Measurements from ENCODE around the gene PNMT. TPM values are rescaled to one million over a fixed set of nuclear protein-coding genes. Genes with fewer than 3 reads are reported as not detected.

PNMT gene
- total and polyA plus RNA-seq, 2 of the 13 experiments (the other 11 are each of a cell fraction or from before 2014, with no cell fraction given) = 0.25 TPM; not detected in 1

- TF ChIP-seq CSRNP1 (CRISPR knock-in tag; IDR thresholded peaks at IDR 0.05) = peak; percentile 53; the same call in 1 of the 2 replicates
- peak; percentile 71; the same call in 1 of the 2 replicates for TF ChIP-seq HOXA5 (CRISPR knock-in tag; IDR thresholded peaks at IDR 0.05)
- TF ChIP-seq ZNF432 (CRISPR knock-in tag; IDR thresholded peaks at IDR 0.05; ENCODE audit: borderline replicate concordance) = no peak
- TF ChIP-seq NFIC (IDR thresholded peaks at IDR 0.05; ENCODE audit: low read length) = no peak
- no peak; the same call in 1 of the 2 replicates for TF ChIP-seq PBX3 (CRISPR knock-in tag; IDR thresholded peaks at IDR 0.05; ENCODE audit: borderline replicate concordance)
- 0 out of 2 replicates have a peak, but pooled peaks have one; percentile 35 for TF ChIP-seq ZBTB39 (CRISPR knock-in tag; IDR thresholded peaks at IDR 0.05)
- TF ChIP-seq ARID3A (IDR thresholded peaks at IDR 0.05; ENCODE audit: low read depth, low read length) = no peak
- TF ChIP-seq KDM4B (CRISPR knock-in tag; IDR thresholded peaks at IDR 0.05) = peak; percentile 73; the same call in 1 of the 2 replicates
- TF ChIP-seq KAT7 (CRISPR knock-in tag; IDR thresholded peaks at IDR 0.05; ENCODE audit: borderline replicate concordance) = peak; percentile 81; the same call in 1 of the 2 replicates
- TF ChIP-seq HMGXB3 (CRISPR knock-in tag; IDR thresholded peaks at IDR 0.05; ENCODE audit: borderline replicate concordance) = peak; percentile 40; the same call in 1 of the 2 replicates
- no peak for TF ChIP-seq RBAK (CRISPR knock-in tag; IDR thresholded peaks at IDR 0.05)
- no peak for TF ChIP-seq SRSF4 (IDR thresholded peaks at IDR 0.05; ENCODE audit: low read depth, low read length, poor library complexity, severe bottlenecking)
- TF ChIP-seq ZNF367 (CRISPR knock-in tag; IDR thresholded peaks at IDR 0.05; ENCODE audit: borderline replicate concordance) = peak; percentile 78; the same call in 1 of the 2 replicates
- no peak for TF ChIP-seq ZNF652 (CRISPR knock-in tag; IDR thresholded peaks at IDR 0.05; ENCODE audit: borderline replicate concordance, low read depth)
Observed at GRCh38 chr17:39636927-39637736, 31.1 kb upstream of the PNMT start, which contains the start of gene STARD3 (continued).
